ENCODE results near the gene TBC1D14.
"Not testable (repeated sequence)": the region's sequence is repeated elsewhere in the genome, so short reads cannot be mapped to it uniquely, and the experiment has no call there.

TBC1D14 gene

DNA sequence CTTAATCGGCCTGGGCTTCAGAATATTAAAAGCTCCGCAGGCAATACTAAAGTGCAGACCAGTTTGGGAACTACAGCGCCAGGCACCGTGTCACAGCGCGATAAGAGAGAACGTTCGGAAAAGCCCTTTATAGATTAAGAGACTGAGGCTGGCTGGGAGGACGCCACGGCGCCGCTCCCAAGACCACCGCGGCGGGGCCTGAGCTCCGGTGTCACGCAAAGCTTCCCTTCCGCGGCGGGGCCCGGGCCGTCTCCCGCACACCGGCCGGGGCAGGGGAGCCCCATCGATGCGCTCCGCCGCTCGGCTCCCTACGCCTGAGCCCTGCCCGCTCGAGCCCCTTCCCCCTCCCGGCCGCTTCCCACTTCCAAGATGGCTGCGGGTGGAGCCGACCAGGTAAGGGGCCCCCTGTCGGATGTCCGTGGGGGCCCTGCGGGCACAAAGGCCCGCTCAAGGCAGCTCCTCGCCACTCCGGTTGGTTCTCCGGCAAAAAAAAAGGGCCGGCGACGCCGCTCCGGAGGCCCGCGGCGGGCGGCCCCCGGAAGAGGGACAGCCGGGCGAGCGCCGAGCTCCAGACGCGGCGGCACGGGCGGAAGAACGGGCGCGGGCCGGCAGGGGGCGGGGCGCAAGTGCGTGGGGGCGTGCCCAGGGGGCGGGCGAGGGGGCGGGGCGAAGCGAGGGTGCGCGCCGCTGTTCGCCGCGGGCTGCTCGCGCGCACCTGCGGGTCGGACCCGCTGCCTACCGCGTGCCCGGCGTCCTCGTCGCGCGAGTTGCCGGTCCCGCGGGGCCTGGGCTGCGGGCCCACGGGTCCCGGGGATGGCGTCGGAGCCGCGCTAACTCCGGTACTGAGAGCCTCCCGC lies at the start of gene TBC1D14:
TBC1D14 (plus strand) TSS at position 714 of the 857 bp plus-strand sequence. CDS start 13,564 bp downstream, outside the sequence.
- DNase-seq, result peak; percentile 80 to 84 (median 82)

- DNase-seq, result no peak
Observed at GRCh38 chr4:6868386-6868785, 41.2 kb upstream of the TBC1D14 start.

- no peak for DNase-seq
Observed at GRCh38 chr4:6869944-6870343, 39.7 kb upstream of the TBC1D14 start.

DNA sequence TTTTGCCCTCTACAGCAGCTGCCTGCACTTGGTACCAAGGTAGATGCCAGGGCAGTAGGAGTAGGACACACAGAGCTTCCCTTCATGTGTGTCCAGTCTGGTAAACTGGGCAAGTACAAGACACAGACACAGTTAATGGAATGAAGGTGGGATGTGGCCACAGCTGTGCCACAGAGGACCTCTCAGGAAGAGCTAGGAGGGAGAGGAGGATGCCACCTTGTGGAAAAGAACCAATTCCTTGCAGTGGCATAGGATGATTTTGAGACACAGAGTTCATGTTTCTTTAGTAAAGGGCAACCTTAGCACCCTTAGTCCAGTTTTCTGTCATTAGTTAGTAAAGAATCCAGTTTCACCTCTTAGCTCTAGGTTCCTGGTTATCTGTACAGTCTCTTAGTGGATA lies 36.3 kb upstream of the TBC1D14 start:
- no peak for DNase-seq

GRCh38 chr4:6873792-6874461 lies 35.7 kb upstream of the TBC1D14 start:
- peak; percentile 44 to 82 (median 72) for DNase-seq

DNA sequence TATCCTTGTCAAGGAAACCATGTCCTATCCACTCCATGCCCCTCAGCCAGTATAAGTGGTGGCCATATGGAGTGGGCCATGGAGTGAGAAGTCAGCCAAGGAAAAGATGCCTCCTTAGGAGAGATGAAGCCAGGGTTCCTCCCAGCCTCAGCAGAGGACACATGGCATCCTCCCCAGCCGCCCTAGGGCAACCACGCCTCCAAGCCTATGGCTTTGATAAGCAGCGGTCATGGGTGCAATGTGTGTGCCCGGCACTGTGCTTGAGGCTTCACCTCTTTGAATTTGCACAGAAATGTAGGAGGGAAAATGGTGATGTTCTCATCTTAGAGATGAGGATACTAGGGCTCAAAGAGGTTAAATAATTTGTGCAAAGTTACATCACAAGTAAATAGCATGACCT lies 34.6 kb upstream of the TBC1D14 start:
- no peak for DNase-seq

- DNase-seq, result no peak
Observed at GRCh38 chr4:6875431-6875831, 34.2 kb upstream of the TBC1D14 start.

DNA sequence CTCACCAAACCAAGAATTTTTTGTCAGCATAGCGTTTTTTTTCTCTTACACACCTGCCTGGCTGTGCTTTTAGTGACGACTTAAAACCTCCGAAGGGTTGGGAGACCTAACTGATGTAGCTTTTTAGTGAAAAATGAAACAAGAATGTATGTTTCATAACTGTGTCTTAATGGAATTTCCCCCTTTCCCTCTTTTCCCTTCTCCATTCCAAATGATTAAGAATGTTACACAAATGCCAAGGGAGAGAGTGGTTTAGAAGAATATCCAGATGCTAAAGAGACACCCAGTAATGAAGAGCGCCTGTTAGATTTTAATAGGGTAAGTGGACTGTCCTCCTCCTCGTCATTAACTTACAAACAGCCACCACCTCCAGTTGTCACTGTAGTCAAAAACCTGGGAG lies 33.2 kb upstream of the TBC1D14 start:
- DNase-seq, result no peak

- DNase-seq, result no peak
Observed at GRCh38 chr4:6877067-6877466, 32.6 kb upstream of the TBC1D14 start.

GRCh38 chr4:6878451-6879059 lies 31.1 kb upstream of the TBC1D14 start:
- no peak for DNase-seq

DNA sequence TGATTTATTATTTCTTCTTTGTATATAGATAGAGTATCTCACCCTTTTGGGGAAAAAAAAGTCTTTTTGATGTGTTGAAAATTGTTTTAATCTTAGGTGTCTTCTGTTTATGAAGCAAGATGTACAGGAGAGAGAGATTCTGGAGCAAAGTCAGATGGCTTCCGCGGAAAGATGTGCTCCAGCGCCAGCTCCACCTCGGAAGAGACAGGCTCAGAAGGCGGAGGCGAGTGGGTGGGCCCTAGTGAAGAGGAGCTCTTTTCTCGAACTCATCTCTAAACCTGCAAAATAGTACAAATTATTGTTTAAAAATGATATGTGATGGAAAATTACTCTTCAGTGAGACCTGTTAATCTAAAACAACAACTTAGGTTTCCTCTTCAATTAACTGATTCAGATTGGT lies 28.9 kb upstream of the TBC1D14 start:
- DNase-seq, result no peak

DNA sequence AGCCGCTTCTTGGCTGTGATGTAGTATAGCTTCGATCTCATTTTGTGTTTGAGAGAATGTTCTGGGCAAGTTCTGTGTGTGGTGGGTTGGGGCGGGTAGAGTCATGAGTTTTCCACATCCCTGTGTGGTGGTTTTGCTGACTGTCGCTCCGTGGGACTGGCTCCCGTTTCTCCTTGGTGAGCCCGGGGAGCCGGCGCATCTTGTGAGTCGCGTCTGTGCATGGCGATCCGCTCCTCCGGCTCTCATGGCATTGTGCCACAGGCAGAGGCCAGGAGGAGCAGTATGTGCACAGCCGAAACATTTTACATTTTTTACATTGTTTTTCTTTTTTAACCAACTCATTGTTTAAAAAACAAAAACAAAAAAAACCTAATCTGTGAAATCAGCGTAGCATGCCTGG lies 27.7 kb upstream of the TBC1D14 start:
- no peak for DNase-seq

DNA sequence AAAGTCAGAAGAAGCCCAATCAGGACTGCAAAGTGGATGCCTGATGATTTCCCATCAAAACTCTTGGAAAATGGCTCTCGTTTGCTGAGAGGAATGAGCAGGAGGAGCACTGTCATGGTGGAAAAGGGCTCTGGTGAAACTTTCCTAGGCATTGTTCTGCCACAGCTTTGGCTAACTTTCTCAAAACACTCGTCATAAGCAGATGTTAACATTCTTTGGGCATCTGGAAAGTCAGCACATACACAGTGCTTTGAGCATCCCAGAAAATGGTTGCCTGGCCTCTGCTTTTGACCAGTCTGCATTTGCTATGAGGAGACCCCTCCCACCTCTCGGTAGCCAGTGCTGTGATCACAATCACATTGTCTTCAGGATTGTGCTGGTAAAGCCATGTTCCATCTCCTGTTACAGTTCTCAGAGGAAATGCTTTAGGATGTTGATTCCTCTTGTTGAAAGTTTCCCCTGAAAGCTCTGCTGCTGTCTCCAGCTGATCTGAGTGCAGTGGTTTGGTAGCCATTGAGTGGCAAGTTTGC lies 25.2 kb upstream of the TBC1D14 start:
- no peak for DNase-seq

DNA sequence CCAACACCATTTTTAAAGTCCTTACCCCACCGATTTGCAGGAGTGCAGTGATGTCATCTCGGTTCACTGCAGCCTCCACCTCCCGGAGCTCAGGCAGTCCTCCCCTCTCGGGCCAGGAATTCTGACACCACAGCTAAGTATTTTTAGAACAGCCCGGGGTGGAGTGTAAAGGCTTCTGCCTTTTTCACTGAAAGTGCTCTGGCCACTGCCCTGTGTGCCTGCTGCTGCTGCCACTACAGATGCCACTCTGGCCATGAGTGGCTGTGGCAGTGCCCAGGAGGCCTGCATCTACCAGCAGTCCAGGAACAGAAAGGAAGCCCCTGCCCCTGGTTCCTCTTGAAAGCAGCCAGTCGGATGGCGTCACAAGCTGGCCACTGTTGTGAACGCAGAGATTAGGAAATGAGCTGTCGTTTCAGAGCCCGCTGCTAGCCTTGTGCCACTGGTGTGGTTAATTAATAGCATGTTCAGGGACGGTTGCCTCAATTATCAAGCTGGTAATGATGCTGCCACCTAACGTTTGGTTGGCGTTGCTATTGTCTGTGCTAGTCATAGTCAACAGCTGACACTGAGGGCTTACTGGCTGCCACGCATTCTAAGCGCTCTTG lies 23.6 kb upstream of the TBC1D14 start:
- no peak for DNase-seq

DNA sequence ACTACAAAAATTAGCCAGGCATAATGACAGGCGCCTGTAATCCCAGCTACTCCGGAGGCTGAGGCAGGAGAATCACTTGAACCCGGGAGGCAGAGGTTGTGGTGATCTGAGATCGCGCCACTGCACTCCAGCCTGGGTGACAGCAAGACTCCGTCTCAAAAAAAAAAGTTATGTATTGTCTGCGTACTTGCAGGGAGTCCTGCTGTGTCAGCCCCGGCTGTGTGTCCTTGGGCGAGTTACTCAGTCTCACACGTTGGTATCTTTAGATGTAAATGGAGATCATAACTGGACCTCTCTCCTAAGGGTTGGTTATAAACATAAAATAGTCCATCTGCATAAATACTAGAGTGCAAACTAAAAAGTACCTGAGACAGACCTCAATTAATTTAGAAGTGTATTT lies 22.7 kb upstream of the TBC1D14 start:
- DNase-seq, result no peak

DNA sequence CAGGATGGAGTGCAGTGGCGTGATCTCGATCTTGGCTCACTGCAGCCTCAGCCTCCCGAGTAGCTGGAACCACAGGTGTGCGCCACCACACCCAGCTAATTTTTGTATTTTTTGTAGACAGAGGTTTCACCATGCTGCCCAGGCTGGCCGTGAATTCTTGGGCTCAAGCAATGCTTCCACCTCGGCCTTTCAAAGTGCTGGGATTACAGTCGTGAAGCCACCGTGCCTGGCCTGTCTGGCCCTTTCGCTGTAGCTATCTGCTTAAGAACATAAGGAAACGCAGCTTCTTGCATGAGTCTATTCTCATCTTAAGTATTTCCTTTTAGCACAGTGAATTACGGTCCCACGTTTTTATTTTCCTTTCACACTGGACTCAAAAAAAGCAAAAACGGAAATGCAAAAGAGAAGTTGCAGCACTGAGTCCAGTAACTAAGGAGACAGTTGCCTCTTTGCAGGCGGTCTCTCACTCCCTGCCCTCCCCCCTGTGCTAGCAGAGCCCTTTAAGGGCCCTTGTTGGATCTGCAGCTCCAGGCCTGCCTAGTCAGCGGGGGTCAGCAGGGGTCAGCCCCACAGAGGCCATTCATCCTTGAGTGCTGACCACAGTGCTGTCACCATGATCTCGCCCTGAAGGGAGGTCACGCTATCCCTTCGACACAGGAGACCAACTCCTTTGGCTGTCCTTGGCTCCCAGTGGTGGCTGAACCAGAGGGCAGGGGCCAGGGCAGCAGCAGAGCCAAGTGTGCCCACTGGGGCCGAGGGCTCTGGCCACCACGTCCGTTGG lies 21.8 kb upstream of the TBC1D14 start:
- DNase-seq, result no peak

DNA sequence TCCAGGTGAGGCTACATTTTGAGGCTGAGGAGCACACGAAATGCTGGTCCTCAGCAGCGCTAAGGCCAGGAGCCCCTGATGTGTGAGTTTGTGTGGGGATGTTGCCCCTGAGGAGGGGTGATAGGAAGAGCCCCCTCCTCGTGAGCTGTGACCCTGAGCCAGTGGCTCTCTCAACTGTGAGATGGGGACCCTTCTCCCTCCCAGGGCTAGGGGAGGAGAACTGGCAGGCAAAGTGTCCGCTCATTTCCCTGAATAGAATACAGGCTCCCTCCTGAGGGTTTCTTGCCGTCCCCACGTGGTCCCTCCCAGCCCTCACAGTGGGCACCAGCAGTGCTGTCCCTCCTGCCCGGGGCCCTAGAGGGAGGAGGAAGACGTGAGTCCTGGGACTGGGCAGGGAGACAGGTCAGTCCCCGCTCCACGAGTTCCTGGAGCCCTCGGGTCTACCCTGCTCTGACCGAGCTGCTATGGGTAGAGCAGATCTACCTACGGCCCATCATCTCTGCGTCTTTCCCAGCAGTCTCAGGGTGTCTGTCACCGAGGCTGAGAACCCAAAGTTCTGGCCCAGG lies 21.0 kb upstream of the TBC1D14 start:
- DNase-seq, result no peak

GRCh38 chr4:6889101-6889735 lies 20.4 kb upstream of the TBC1D14 start:
- DNase-seq, result no peak

- DNase-seq, result no peak
Observed at GRCh38 chr4:6889736-6890324, 19.8 kb upstream of the TBC1D14 start.

DNA sequence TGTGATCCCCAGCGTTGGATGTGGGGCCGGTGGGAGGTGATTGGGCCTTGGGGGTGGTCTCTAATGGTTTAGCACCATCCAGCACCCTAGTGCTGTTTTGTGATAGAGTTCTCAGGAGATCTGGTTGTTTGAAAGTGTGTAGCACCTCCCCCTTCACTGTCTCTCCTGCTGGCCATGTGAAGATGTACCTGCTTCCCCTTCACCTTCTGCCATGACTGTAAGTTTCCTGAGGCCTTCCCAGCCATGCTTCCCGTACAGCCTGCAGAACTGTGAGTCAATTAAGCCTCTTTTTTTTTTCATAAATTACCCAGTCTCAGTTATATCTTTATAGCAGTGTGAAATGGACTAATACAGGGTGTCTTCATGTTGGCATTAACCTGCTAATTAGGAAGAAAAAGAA lies 19.3 kb upstream of the TBC1D14 start:
- DNase-seq, result no peak

- not testable (repeated sequence) for DNase-seq
Observed at GRCh38 chr4:6890971-6891370, 18.7 kb upstream of the TBC1D14 start.
